PC-3 (cell line): ENCODE data around the gene ST3GAL6.

Experiments used
- CTCF ChIP-seq: fragments of 300-600 bp; sonication (generic); conservative IDR thresholded peaks from 2 replicates; pipeline ENCODE4 v1.5.1; 2017; ENCODE audit warnings: antibody characterized with exemption, low read depth, mild to moderate bottlenecking, low read length
- EZH2 ChIP-seq: fragments of 300-600 bp; sonication (generic); IDR thresholded peaks from one replicate; pipeline ENCODE4 v1.6.1; 2017; ENCODE audit warnings: antibody characterized with exemption, mild to moderate bottlenecking, low read length; ENCODE audit not compliant: unreplicated experiment

DNA sequence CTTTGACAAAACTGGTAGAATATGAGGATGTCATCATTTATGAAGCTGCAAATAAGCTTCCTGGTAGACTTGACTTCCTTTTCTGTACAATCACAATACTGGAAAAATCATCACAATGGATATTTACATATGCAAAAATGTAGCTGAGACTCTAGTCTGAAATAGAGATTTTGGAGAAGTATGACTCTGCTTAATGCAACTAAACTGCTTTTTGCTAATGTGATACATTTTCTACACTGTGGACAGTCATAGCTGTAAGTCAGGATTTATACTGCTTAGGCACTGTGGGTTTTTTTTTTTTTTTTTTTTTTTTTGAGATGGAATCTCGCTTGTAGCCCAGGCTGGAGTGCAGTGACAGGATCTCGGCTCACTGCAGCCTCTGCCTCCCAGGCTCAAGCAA is 34.5 kb upstream of the ST3GAL6 start:
- TF ChIP-seq CTCF (no peak), EZH2 (no peak)
